ENCODE measurements around the gene CABS1. TPM values are rescaled to one million over a fixed set of nuclear protein-coding genes. Genes with fewer than 3 reads are reported as not detected.

The CABS1 gene
- not detected for total RNA-seq

GRCh38 chr4:70334681-70335080 lies at the start of gene CABS1:
CABS1 (plus strand) TSS chr4:70334981; CDS start chr4:70335040, 59 bp downstream.
- DNase-seq (ENCODE audit: low read depth in 2 of 3, low spot score in 2 of 3) = no peak

- DNase-seq (ENCODE audit: low read depth in 2 of 3, low spot score in 2 of 3) = no peak
Observed at GRCh38 chr4:70288651-70289050, 46.1 kb upstream of the CABS1 start.

GRCh38 chr4:70291341-70291740 lies 43.4 kb upstream of the CABS1 start:
- DNase-seq (ENCODE audit: low read depth in 2 of 3, low spot score in 2 of 3) = no peak

- DNase-seq (ENCODE audit: low read depth in 2 of 3, low spot score in 2 of 3) = no peak
Observed at GRCh38 chr4:70297576-70297975, 37.2 kb upstream of the CABS1 start.

- DNase-seq (ENCODE audit: low read depth in 2 of 3, low spot score in 2 of 3) = no peak
Observed at GRCh38 chr4:70298051-70298450, 36.7 kb upstream of the CABS1 start.

GRCh38 chr4:70299643-70300042 lies 35.1 kb upstream of the CABS1 start:
- no peak for DNase-seq (ENCODE audit: low read depth in 2 of 3, low spot score in 2 of 3)

- no peak for DNase-seq (ENCODE audit: low read depth in 2 of 3, low spot score in 2 of 3)
Observed at GRCh38 chr4:70300215-70300614, 34.6 kb upstream of the CABS1 start.

- DNase-seq (ENCODE audit: low read depth in 2 of 3, low spot score in 2 of 3) = no peak
Observed at GRCh38 chr4:70303090-70303489, 31.7 kb upstream of the CABS1 start.

GRCh38 chr4:70305601-70306000 lies 29.2 kb upstream of the CABS1 start:
- DNase-seq (ENCODE audit: low read depth in 2 of 3, low spot score in 2 of 3) = no peak

GRCh38 chr4:70306076-70306475 lies 28.7 kb upstream of the CABS1 start:
- DNase-seq (ENCODE audit: low read depth in 2 of 3, low spot score in 2 of 3) = no peak

- DNase-seq (ENCODE audit: low read depth in 2 of 3, low spot score in 2 of 3) = no peak
Observed at GRCh38 chr4:70313736-70314135, 21.0 kb upstream of the CABS1 start.

- DNase-seq (ENCODE audit: low read depth in 2 of 3, low spot score in 2 of 3) = no peak
Observed at GRCh38 chr4:70315928-70316327, 18.9 kb upstream of the CABS1 start.

GRCh38 chr4:70326052-70326451 lies 8.7 kb upstream of the CABS1 start:
- DNase-seq (ENCODE audit: low read depth in 2 of 3, low spot score in 2 of 3) = no peak

- DNase-seq (ENCODE audit: low read depth in 2 of 3, low spot score in 2 of 3) = no peak
Observed at GRCh38 chr4:70336043-70336442, 1.3 kb downstream of the CABS1 start.

GRCh38 chr4:70337886-70338420 lies 3.2 kb downstream of the CABS1 start:
- no peak for DNase-seq (ENCODE audit: low read depth in 2 of 3, low spot score in 2 of 3)

- no peak for DNase-seq (ENCODE audit: low read depth in 2 of 3, low spot score in 2 of 3)
Observed at GRCh38 chr4:70356185-70356584, 21.4 kb downstream of the CABS1 start.

GRCh38 chr4:70359115-70359661 lies 24.4 kb downstream of the CABS1 start:
- DNase-seq (ENCODE audit: low read depth in 2 of 3, low spot score in 2 of 3) = no peak

GRCh38 chr4:70360460-70360859 lies 25.7 kb downstream of the CABS1 start, which contains the start of gene SMR3A:
SMR3A (plus strand) TSS chr4:70360760; CDS start chr4:70362116, 1,356 bp downstream.
- no peak for DNase-seq (ENCODE audit: low read depth in 2 of 3, low spot score in 2 of 3)

GRCh38 chr4:70364002-70364401 lies 29.2 kb downstream of the CABS1 start:
- no peak for DNase-seq (ENCODE audit: low read depth in 2 of 3, low spot score in 2 of 3)

GRCh38 chr4:70365479-70365878 lies 30.7 kb downstream of the CABS1 start:
- no peak for DNase-seq (ENCODE audit: low read depth in 2 of 3, low spot score in 2 of 3)

GRCh38 chr4:70367813-70368212 lies 33.0 kb downstream of the CABS1 start:
- no peak for DNase-seq (ENCODE audit: low read depth in 2 of 3, low spot score in 2 of 3)

- DNase-seq (ENCODE audit: low read depth in 2 of 3, low spot score in 2 of 3) = no peak
Observed at GRCh38 chr4:70371987-70372386, 37.2 kb downstream of the CABS1 start.

GRCh38 chr4:70372760-70373159 lies 38.0 kb downstream of the CABS1 start:
- no peak for DNase-seq (ENCODE audit: low read depth in 2 of 3, low spot score in 2 of 3)

All from hematopoietic multipotent progenitor cell (in vitro differentiated cells).